Activated naive CD4-positive, alpha-beta T cell treated with anti-CD3 and anti-CD28 coated beads, Interleukin-2, amount 10 ng/mL, durations not matched to agents 7 days and 5 days (primary cell): ENCODE results near the gene MGAT1.
"Not testable (repeated sequence)": the region's sequence is repeated elsewhere in the genome, so short reads cannot be mapped to it uniquely, and the experiment has no call there.

Experiments
- CTCF ChIA-PET: fragments of 350-600 bp; sonication (Branson Sonifier 250); formaldehyde crosslinking; loops from one replicate; lab custom pipeline; 2021; ENCODE audit warnings: antibody characterized with exemption; lab: Charles Lee
- DNase-seq: peaks from one replicate; pipeline ENCODE4 v3.0.0-alpha.2; 2020
- H3K27ac Mint-ChIP-seq: one replicate; pipeline ENCODE4 v1.8.0; 2021; ENCODE audit warnings: mild to moderate bottlenecking, moderate library complexity, mixed read lengths
- H3K27me3 Mint-ChIP-seq: one replicate; pipeline ENCODE4 v1.8.0; 2021; ENCODE audit warnings: mild to moderate bottlenecking, mixed read lengths
- H3K36me3 Mint-ChIP-seq: one replicate; pipeline ENCODE4 v1.8.0; 2021; ENCODE audit warnings: mixed read lengths
- H3K4me1 Mint-ChIP-seq: one replicate; pipeline ENCODE4 v1.8.0; 2021; ENCODE audit warnings: mixed read lengths
- H3K4me3 Mint-ChIP-seq: one replicate; pipeline ENCODE4 v1.8.0; 2021; ENCODE audit warnings: mild to moderate bottlenecking, moderate library complexity, mixed read lengths
- H3K9me3 Mint-ChIP-seq: one replicate; pipeline ENCODE4 v1.8.0; 2021; ENCODE audit warnings: mixed read lengths

The MGAT1 gene

GRCh38 chr5:180779985-180780610 lies 22.5 kb downstream of the MGAT1 start:
- DNase-seq, result no peak
- no peak overlapping the region for H3K4me3 Mint-ChIP-seq
- no peak overlapping the region for H3K27ac Mint-ChIP-seq
- H3K36me3 Mint-ChIP-seq, result no peaks in the 10 kb centered on the region
- peaks cover 9% of the 10 kb centered on the region for H3K27me3 Mint-ChIP-seq
- H3K4me1 Mint-ChIP-seq, result peaks cover 10% of the 10 kb centered on the region
- no peaks in the 10 kb centered on the region for H3K9me3 Mint-ChIP-seq
- CTCF ChIA-PET, result no interaction called here

- peaks cover 2% of the 10 kb centered on the region for H3K9me3 Mint-ChIP-seq
- H3K4me1 Mint-ChIP-seq, result no peaks in the 10 kb centered on the region
- no peaks in the 10 kb centered on the region for H3K36me3 Mint-ChIP-seq
- H3K27me3 Mint-ChIP-seq, result peaks cover 17% of the 10 kb centered on the region
- CTCF ChIA-PET, result no interaction called here
- H3K4me3 Mint-ChIP-seq, result no peak overlapping the region
- H3K27ac Mint-ChIP-seq, result no peak overlapping the region
- no peak for DNase-seq
Measured at GRCh38 chr5:180777475-180777874, 25.1 kb downstream of the MGAT1 start.

GRCh38 chr5:180776376-180776775 lies 26.2 kb downstream of the MGAT1 start:
- Mint-ChIP-seq H3K27ac (no peak overlapping the region), H3K36me3 (no peaks in the 10 kb centered on the region), H3K27me3 (peaks cover 17% of the 10 kb centered on the region), H3K9me3 (peaks cover 8% of the 10 kb centered on the region), H3K4me1 (no peaks in the 10 kb centered on the region), H3K4me3 (no peak overlapping the region)
- CTCF ChIA-PET, result no interaction called here
- DNase-seq, result no peak

GRCh38 chr5:180775624-180776023 lies 27.0 kb downstream of the MGAT1 start:
- no peak overlapping the region for H3K4me3 Mint-ChIP-seq
- no peak for DNase-seq
- H3K9me3 Mint-ChIP-seq, result peaks cover 8% of the 10 kb centered on the region
- no peak overlapping the region for H3K27ac Mint-ChIP-seq
- H3K36me3 Mint-ChIP-seq, result no peaks in the 10 kb centered on the region
- CTCF ChIA-PET, result no interaction called here
- H3K4me1 Mint-ChIP-seq, result no peaks in the 10 kb centered on the region
- H3K27me3 Mint-ChIP-seq, result peaks cover 15% of the 10 kb centered on the region

- Mint-ChIP-seq H3K27ac (no peak overlapping the region), H3K36me3 (no peaks in the 10 kb centered on the region), H3K4me3 (no peak overlapping the region), H3K27me3 (peaks cover 13% of the 10 kb centered on the region), H3K9me3 (peaks cover 8% of the 10 kb centered on the region), H3K4me1 (no peaks in the 10 kb centered on the region)
- CTCF ChIA-PET, result no interaction called here
- DNase-seq, result no peak
Measured at GRCh38 chr5:180771839-180772238, 30.8 kb downstream of the MGAT1 start.

- CTCF ChIA-PET, result no interaction called here
- no peaks in the 10 kb centered on the region for H3K4me1 Mint-ChIP-seq
Measured at GRCh38 chr5:180769821-180770220, 32.8 kb downstream of the MGAT1 start.

GRCh38 chr5:180755601-180756000 lies 47.0 kb downstream of the MGAT1 start:
- no peaks in the 10 kb centered on the region for H3K36me3 Mint-ChIP-seq
- peaks cover 11% of the 10 kb centered on the region for H3K9me3 Mint-ChIP-seq
- no peaks in the 10 kb centered on the region for H3K4me1 Mint-ChIP-seq
- DNase-seq, result no peak
- no peak overlapping the region for H3K4me3 Mint-ChIP-seq
- H3K27ac Mint-ChIP-seq, result no peak overlapping the region
- CTCF ChIA-PET, result no interaction called here
- peaks cover 20% of the 10 kb centered on the region for H3K27me3 Mint-ChIP-seq

More at GRCh38 chr5:180769821-180770220, 32.8 kb downstream of the MGAT1 start:
- no peak for DNase-seq
- Mint-ChIP-seq H3K4me3 (no peak overlapping the region), H3K36me3 (no peaks in the 10 kb centered on the region), H3K27ac (no peak overlapping the region), H3K9me3 (peaks cover 8% of the 10 kb centered on the region), H3K27me3 (peaks cover 18% of the 10 kb centered on the region)

GRCh38 chr5:180744253-180744652 lies 58.4 kb downstream of the MGAT1 start:
- Mint-ChIP-seq H3K4me3 (no peak overlapping the region), H3K36me3 (no peaks in the 10 kb centered on the region), H3K27ac (no peak overlapping the region), H3K9me3 (no peaks in the 10 kb centered on the region), H3K4me1 (no peaks in the 10 kb centered on the region), H3K27me3 (peaks cover 11% of the 10 kb centered on the region)
- CTCF ChIA-PET, result no interaction called here
- DNase-seq, result no peak

- H3K9me3 Mint-ChIP-seq, result no peaks in the 10 kb centered on the region
- no peak overlapping the region for H3K27ac Mint-ChIP-seq
- H3K36me3 Mint-ChIP-seq, result no peaks in the 10 kb centered on the region
- no peak for DNase-seq
- peaks cover 11% of the 10 kb centered on the region for H3K27me3 Mint-ChIP-seq
- H3K4me1 Mint-ChIP-seq, result no peaks in the 10 kb centered on the region
- CTCF ChIA-PET, result no interaction called here
- H3K4me3 Mint-ChIP-seq, result no peak overlapping the region
Measured at GRCh38 chr5:180742727-180743126, 59.9 kb downstream of the MGAT1 start.

- H3K27ac Mint-ChIP-seq, CTCF ChIA-PET, DNase-seq, H3K4me3 Mint-ChIP-seq, H3K9me3 Mint-ChIP-seq, H3K4me1 Mint-ChIP-seq, H3K36me3 Mint-ChIP-seq: not testable (repeated sequence)
- H3K27me3 Mint-ChIP-seq, result peaks cover 11% of the 10 kb centered on the region
Measured at GRCh38 chr5:180740953-180741352, 61.7 kb downstream of the MGAT1 start.

- Mint-ChIP-seq H3K27ac (no peak within 1 kb of the TSS), H3K9me3 (no peaks in the 10 kb centered on the region), H3K27me3 (peaks cover 12% of the 10 kb centered on the region), H3K4me3 (no peak within 1 kb of the TSS), H3K36me3 (no peaks in the 10 kb centered on the region), H3K4me1 (no peaks in the 10 kb centered on the region)
- DNase-seq, result no peak
- CTCF ChIA-PET, result no interaction called here
Measured at GRCh38 chr5:180739958-180740357, 62.6 kb downstream of the MGAT1 start, which contains the start of gene OR2Y1. Gene OR2Y1, minus strand, starts transcription at chr5:180740058. Its CDS starts 0 bp downstream, at chr5:180740058.

- no peaks in the 10 kb centered on the region for H3K36me3 Mint-ChIP-seq
- CTCF ChIA-PET, result no interaction called here
Measured at GRCh38 chr5:180739271-180739670, 63.3 kb downstream of the MGAT1 start.

GRCh38 chr5:180736536-180736935 lies 66.1 kb downstream of the MGAT1 start:
- Mint-ChIP-seq H3K9me3 (no peaks in the 10 kb centered on the region), H3K27ac (no peak overlapping the region), H3K4me1 (no peaks in the 10 kb centered on the region), H3K4me3 (no peak overlapping the region), H3K27me3 (peaks cover 16% of the 10 kb centered on the region), H3K36me3 (no peaks in the 10 kb centered on the region)
- CTCF ChIA-PET, result no interaction called here
- DNase-seq, result no peak

More at GRCh38 chr5:180739271-180739670, 63.3 kb downstream of the MGAT1 start:
- Mint-ChIP-seq H3K27ac (no peak overlapping the region), H3K4me1 (no peaks in the 10 kb centered on the region), H3K27me3 (peaks cover 16% of the 10 kb centered on the region), H3K9me3 (no peaks in the 10 kb centered on the region), H3K4me3 (no peak overlapping the region)
- DNase-seq, result no peak
